Esophagus muscularis mucosa (tissue), 3 donors: ENCODE data around the gene LMOD3.

Experiments used
- CTCF ChIP-seq, 3 experiments: fragments of 200-600 bp in 2 of 3; fragments of 450-650 bp in 1 of 3; sonication (generic) in 2 of 3; IDR thresholded peaks; one replicate each; pipeline ENCODE4 v1.5.1; 2017 to 2019; ENCODE audit warnings: antibody characterized with exemption in 3 of 3, mild to moderate bottlenecking in 2 of 3, moderate library complexity in 1 of 3
- POLR2A ChIP-seq: fragments of 450-650 bp; IDR thresholded peaks from one replicate; pipeline ENCODE4 v1.6.1; 2017; ENCODE audit warnings: antibody characterized with exemption, moderate library complexity, mild to moderate bottlenecking, low read depth

GRCh38 chr3:69143612-69144011 lies 21.2 kb upstream of the LMOD3 start:
- TF ChIP-seq CTCF (IDR thresholded peaks at IDR 0.05) (no peak), POLR2A (no peak)
